GM12801 (cell line): Measurements from ENCODE around the gene CISTR.

ENCODE experiments used
- TF ChIP-seq, protein P1 (sequence below): IDR thresholded peaks from one replicate; pipeline ENCODE4 v1.5.1; 2011; ENCODE audit warnings: control low read depth; ENCODE audit not compliant: insufficient read length; ENCODE audit errors: extremely low read depth

The CISTR gene

DNA sequence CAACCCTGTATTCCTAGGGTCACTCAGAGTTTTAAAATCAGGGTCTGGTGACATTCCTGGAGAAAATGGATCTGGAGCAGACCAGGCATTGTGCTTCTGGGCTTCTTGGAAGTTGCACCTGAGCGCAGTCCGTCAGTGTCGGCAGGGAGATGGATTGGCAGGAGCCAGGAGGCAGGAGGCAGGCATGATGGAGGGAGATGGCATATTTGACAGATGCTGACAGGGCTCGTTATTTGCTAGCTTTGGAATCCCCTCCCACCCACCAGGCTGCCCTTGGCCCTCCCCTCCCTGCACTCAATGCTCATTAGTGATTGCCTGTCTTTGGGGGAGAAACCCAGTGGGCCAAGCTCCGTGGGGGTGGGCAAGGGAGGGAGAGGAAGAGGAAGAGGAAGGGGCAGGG is 4.7 kb downstream of the CISTR start:
- TF ChIP-seq, protein P1, sequence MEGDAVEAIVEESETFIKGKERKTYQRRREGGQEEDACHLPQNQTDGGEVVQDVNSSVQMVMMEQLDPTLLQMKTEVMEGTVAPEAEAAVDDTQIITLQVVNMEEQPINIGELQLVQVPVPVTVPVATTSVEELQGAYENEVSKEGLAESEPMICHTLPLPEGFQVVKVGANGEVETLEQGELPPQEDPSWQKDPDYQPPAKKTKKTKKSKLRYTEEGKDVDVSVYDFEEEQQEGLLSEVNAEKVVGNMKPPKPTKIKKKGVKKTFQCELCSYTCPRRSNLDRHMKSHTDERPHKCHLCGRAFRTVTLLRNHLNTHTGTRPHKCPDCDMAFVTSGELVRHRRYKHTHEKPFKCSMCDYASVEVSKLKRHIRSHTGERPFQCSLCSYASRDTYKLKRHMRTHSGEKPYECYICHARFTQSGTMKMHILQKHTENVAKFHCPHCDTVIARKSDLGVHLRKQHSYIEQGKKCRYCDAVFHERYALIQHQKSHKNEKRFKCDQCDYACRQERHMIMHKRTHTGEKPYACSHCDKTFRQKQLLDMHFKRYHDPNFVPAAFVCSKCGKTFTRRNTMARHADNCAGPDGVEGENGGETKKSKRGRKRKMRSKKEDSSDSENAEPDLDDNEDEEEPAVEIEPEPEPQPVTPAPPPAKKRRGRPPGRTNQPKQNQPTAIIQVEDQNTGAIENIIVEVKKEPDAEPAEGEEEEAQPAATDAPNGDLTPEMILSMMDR, result no peak

DNA sequence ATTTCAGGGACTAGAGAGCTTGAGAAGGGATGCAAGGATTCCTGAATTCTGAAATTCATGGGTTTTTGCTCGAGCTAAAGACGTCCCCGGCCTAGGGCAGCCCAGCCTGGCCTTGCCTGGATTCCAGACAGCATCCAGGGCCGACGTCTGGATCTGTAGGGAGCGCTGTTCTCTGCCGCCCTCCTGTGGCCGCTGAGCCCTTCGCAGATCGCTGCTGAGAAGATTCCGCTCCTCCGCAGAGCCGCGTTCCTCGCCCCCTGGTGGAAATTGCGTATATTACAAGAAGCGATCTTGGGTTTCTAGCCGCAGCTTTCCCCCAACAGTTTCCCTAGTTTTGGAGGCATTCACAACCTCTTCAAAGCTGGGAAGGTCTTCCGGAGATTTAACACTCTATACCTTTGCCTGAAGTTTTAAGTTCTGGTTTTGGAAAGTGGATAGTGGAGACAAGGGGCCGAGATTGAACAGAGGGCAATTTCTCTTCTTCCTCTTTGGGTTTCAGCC is 5.1 kb downstream of the CISTR start:
- TF ChIP-seq, protein P1, result peak; percentile 95

DNA sequence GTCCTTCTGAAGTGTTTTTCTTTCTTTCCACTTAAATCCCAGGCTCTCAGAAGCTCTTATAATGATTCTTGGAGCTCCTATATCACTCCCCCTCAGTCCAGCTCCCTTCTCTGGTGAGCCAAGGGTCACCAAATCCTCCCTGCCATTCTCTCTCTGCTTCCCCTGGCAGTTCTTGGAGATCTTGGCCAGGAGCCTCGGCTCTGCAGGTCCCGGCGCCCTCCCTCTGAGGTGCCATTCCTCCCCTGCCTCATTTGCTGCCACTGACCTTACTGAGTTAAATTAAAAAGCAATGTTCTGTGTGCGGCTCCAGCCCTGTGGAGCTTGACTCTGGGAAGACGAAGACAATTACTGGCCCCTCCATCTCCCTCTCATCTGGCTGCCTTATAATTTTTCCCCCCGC is 7.0 kb downstream of the CISTR start:
- TF ChIP-seq, protein P1, result no peak

DNA sequence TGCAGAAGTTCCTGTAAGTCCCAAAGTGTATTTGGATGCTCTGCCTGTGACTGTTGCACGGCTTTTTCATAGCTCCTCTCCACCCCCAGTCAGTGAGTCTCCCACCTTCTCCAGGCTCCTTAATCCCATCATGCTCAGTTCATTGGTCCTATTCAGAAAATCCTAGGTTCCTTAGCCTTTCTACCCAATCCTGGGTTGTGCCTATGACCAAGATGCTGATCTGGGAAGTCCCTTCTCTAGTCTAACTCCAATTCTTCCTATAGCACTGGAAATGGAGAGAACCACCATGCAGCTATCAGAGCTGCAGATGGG is 7.7 kb downstream of the CISTR start:
- TF ChIP-seq, protein P1, result no peak

DNA sequence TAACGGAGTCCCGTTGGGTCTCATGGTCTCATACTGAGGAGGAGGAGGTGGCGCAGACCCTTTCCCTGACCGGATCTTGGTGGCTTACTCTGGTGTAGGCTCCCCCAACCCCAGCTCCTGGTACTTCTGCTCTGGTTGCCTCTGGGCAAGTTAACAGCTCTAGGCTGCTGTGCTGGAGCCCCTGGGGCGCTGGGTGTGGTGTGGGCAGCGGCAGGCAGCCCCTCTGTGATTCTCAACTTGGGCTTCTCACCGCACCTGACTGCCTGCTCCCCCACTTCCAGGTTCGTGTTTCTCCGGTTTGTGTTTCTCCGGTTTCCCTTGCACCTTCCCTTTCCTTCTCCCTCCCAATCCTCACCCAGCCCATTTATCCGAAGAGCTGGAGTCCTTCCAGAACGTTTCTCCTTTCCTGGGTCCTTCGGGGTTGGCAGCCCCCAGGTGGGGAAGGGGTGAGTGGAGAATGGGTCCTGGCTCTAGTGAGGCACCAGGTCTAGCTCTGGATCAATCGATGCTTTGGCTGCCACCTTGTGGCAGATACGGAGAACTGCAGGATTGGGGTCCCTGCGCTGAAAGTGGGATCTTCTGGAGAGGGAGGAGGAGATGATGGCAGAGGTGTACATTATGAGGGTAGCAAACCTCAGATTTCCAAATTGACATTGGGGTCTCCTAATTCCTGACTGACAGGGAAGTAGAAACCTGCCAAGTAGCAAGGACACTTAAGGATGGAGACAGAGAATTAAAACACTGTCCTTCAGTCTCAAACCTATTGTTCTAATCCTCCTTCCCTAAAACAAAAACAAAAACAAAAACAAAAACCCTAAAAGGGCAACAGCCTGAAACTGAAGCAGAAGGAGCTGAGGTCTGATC is 8.3 kb downstream of the CISTR start:
- TF ChIP-seq, protein P1, result peak; percentile 75

DNA sequence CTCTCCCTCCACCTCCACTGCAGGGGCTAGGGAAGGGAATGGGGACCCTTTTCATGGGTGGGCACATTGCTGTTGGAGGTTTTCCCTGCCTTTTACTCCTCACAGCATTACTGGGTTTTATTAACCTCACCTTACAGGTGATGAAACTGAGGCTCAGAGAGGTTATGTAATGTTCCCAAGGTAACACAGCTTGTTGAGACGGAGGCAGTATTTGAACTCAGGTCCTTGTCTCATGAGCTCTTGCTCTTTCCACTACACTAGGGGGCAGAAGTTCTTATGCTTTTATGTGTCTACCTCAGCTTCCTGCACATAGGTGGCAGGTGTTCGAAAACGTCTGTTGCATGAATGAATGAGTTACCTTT is 11.7 kb downstream of the CISTR start:
- TF ChIP-seq, protein P1, result no peak

DNA sequence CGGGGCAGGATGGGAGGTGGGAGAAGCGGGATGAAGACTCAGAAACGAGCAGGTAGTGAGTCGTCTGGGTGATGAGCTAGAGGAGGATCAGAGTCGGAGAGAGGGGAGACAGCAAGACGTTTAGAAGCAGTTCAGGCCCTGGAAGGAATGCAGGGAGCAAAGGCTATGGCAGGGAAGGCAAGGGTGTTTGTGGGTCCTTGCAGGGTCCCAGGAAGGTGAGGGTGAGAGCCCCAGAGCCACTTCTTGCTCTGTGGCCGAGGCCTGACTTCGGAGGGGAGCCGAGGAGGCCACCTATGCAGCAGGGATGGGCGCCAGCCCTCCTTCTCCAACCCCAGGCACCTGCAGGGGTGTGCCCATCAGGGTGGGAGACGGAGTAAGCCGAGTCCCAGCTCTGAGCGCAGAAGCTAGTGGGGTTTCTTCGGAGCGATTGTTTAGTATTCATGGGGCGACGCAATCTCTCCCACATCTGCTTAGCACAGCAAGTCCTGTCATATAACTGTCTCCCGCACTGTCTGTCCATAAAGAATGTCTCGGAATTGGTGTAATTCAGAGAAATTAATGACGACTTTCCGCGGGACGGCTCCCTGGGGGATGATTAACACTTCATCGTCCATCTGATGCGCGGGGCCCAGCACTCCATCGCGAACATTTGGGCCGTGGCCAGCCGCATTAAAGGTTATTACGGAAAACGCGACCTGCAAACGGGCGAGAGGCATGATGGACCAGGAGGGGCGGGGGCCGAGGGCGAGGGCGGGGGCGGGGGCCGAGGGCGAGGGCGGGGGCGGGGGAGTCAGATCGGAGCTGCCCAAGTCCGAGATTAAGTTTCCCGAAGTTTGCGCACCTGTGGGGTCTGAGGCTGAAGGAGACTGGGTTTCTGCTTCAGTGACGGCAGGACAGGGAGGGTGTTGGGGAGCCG is 12.3 kb downstream of the CISTR start:
- TF ChIP-seq, protein P1, result no peak
